Heart left ventricle (tissue), 16 donors: ENCODE results near the gene LPO. TPM values are rescaled to one million over a fixed set of nuclear protein-coding genes. Genes with fewer than 3 reads are reported as not detected.

Experiments
- ATAC-seq, 4 donors: fragments of 200-7000 bp; cut with Tn5 transposase; one replicate each; pipeline ENCODE4 v1.9.1; 2020 to 2022; ENCODE audit warnings: moderate library complexity in 4 of 4, mild to moderate bottlenecking in 3 of 4, moderate number of reproducible peaks in 1 of 4
- DNase-seq, 5 donors: peaks; one replicate each; pipeline ENCODE4 v3.0.0-alpha.2; 2020
- H3K27ac ChIP-seq, 12 donors: fragments of 200-600 bp; sonication (generic) in 4 of 12; one replicate each; pipeline versions ENCODE4 v1.5.0 to v1.8.0; 2016 to 2022; ENCODE audit warnings: mild to moderate bottlenecking in 2 of 12
- H3K27me3 ChIP-seq, 9 donors: fragments of 200-600 bp; sonication (generic) in 2 of 9; one replicate each; pipeline versions ENCODE4 v1.5.1 to v1.8.0; 2016 to 2022; ENCODE audit warnings: mild to moderate bottlenecking in 3 of 9
- H3K36me3 ChIP-seq, 9 donors: fragments of 200-600 bp; sonication (generic) in 2 of 9; one replicate each; pipeline versions ENCODE4 v1.5.0 to v1.8.0; 2018 to 2022; ENCODE audit warnings: mild to moderate bottlenecking in 2 of 9
- H3K4me1 ChIP-seq, 12 donors: fragments of 200-600 bp; sonication (generic) in 4 of 12; one replicate each; pipeline versions ENCODE4 v1.5.0 to v1.8.0; 2016 to 2022; ENCODE audit warnings: mild to moderate bottlenecking in 3 of 12
- H3K4me3 ChIP-seq, 12 donors: fragments of 200-600 bp; sonication (generic) in 4 of 12; one replicate each; pipeline versions ENCODE4 v1.5.0 to v1.8.0; 2017 to 2022; ENCODE audit warnings: mild to moderate bottlenecking in 9 of 12, moderate library complexity in 4 of 12
- H3K9me3 ChIP-seq, 12 donors: fragments of 200-600 bp; sonication (generic) in 4 of 12; one replicate each; pipeline versions ENCODE4 v1.5.0 to v1.8.0; 2016 to 2022; ENCODE audit warnings: mild to moderate bottlenecking in 1 of 12
- POLR2A ChIP-seq, 2 donors: fragments of 450-650 bp; IDR thresholded peaks; one replicate each; pipeline ENCODE4 v1.6.1; 2017; ENCODE audit warnings: antibody characterized with exemption in 2 of 2, mild to moderate bottlenecking in 2 of 2, moderate library complexity in 2 of 2
- WGBS, 4 donors: extraction: QIAGEN DNeasy Blood & Tissue Kit in 2 of 4; methylation state at CpG; one replicate each; pipeline versions ENCODE4 v1.1.5 to v1.1.7; 2013 to 2018; 5-methylcytosine and 5-hydroxymethylcytosine counted together
- intact Hi-C, 10 donors: fragments of 100-400 bp; cut with DNase I; formaldehyde crosslinking; loops; one replicate each; pipeline versions ENCODE4 v1.11.1 to v1.14.2; 2022
- polyA plus RNA-seq, 2 donors: library from polyadenylated mRNA; stranded (reverse); fragments of 200-250 nt; gene quantifications; one replicate each; pipeline ENCODE4 v1.2.3, GENCODE V29; 2013
- total RNA-seq, 9 donors: library from RNA; depleted of rRNA in 2 of 9; stranded (reverse); fragments of >200 nt in 2 of 9; fragmentation: NEBNext Ultra II Directional in 3 of 9; extraction: Animal tissue kit (Norgen Biotek cat#: 25700) in 3 of 9; gene quantifications; one replicate each; pipeline versions ENCODE4 v1.1.0 to v1.2.4, GENCODE V29; 2016 to 2023
- TF ChIP-seq, protein P1 (sequence below), 12 donors: fragments of 200-600 bp; sonication (generic) in 4 of 12; IDR thresholded peaks; one replicate each; pipeline versions ENCODE4 v1.5.0 to v1.8.0; 2018 to 2022; ENCODE audit warnings: antibody characterized with exemption in 12 of 12, mild to moderate bottlenecking in 5 of 12
- donor health status: ischemic (EF 13 %, LVEDD 7.1; RV severe dilation, severe dysfunction).
- donor health status: healthy with polysubstance abuse.
- donor health status: DM: no; HTN: yes; CAD: no.
- donor health status: DM: no; HTN: no; CAD: no.
- donor health status: ischemic (EF 25% LVEDD 6.9; RV normal size, moderate dysfunction).
- donor health status: ischemic (EF 25% LVEDD 5.7; RV mildly dilated, moderate dysfunction).
- donor health status: healthy.
- donor health status: DM: yes; HTN: yes; CAD: no.
- donor health status: ischemic (EF 35%, LVEDD 5.7; RV mildly dilated, moderate dysfunction).
- donor health status: nonischemic (EF 11% LVEDD 7.7; RV severe dilation, severe dysfunction).
- donor health status: DM: yes; HTN: yes; CAD: no.
- donor health status: PGD.
- donor health status: ischemic (EF 29% LVEDD 5.4; RV normal size, mild dysfunction).
- donor health status: nonischemic (EF 23%, LVEDD 6.1; RV moderate dilation, normal function).

LPO gene
- total and polyA plus RNA-seq, 11 donors: not detected

DNA sequence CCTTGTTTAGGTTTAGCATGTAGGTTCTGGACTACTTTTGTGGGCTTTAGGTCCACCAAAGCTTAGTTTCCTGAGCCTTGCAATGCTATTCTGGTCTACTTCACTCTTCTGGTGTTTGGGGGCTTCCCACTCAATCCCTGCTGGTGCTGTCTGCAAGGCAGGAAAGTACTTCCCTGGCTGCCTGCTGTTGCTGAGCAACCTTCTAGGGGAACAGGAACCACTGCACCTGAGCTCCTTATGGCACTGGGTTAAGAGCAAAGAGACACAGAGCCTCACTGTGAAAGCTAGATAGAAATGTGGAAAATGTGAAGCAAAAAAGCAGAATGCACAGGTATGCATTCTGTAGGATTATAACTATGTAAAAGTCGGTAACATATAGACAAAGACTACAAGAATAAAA lies 25.4 kb downstream of the LPO start:
- ATAC-seq: no peak
- no peaks in the 10 kb centered on the region for H3K9me3 ChIP-seq
- no peak for DNase-seq
- H3K4me1 ChIP-seq: no peaks in the 10 kb centered on the region
- H3K4me3 ChIP-seq: no peak overlapping the region
- no peak for TF ChIP-seq POLR2A (IDR thresholded peaks at IDR 0.05)
- TF ChIP-seq, protein P1, sequence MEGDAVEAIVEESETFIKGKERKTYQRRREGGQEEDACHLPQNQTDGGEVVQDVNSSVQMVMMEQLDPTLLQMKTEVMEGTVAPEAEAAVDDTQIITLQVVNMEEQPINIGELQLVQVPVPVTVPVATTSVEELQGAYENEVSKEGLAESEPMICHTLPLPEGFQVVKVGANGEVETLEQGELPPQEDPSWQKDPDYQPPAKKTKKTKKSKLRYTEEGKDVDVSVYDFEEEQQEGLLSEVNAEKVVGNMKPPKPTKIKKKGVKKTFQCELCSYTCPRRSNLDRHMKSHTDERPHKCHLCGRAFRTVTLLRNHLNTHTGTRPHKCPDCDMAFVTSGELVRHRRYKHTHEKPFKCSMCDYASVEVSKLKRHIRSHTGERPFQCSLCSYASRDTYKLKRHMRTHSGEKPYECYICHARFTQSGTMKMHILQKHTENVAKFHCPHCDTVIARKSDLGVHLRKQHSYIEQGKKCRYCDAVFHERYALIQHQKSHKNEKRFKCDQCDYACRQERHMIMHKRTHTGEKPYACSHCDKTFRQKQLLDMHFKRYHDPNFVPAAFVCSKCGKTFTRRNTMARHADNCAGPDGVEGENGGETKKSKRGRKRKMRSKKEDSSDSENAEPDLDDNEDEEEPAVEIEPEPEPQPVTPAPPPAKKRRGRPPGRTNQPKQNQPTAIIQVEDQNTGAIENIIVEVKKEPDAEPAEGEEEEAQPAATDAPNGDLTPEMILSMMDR (IDR thresholded peaks at IDR 0.05): no peak
- intact Hi-C loops: no loop called here
- WGBS, 4 donors: 75 to 83% (median 77%) methylated on average over 1 of the region's 1 CpG
- no peak overlapping the region for H3K27ac ChIP-seq
- peaks cover 0 to 84% (median 17%) of the 10 kb centered on the region in 9 donors for H3K27me3 ChIP-seq
- H3K36me3 ChIP-seq: no peaks in the 10 kb centered on the region

- Histone ChIP-seq H3K9me3 (no peaks in the 10 kb centered on the region), H3K27me3 (peaks cover 0 to 83% (median 19%) of the 10 kb centered on the region in 9 donors), H3K4me3 (no peak overlapping the region), H3K27ac (no peak overlapping the region), H3K36me3 (no peaks in the 10 kb centered on the region), H3K4me1 (no peaks in the 10 kb centered on the region)
- intact Hi-C loops: no loop called here
- DNase-seq: no peak
- ATAC-seq: no peak
- WGBS, 4 donors: 76 to 81% (median 80%) methylated on average over 6 of the region's 6 CpGs
- TF ChIP-seq, protein P1 (IDR thresholded peaks at IDR 0.05): no peak
- no peak for TF ChIP-seq POLR2A (IDR thresholded peaks at IDR 0.05)
These were observed 26.2 kb downstream of the LPO start for GRCh38 chr17:58264407-58265103.

- TF ChIP-seq, protein P1 (IDR thresholded peaks at IDR 0.05): no peak
- no peak for TF ChIP-seq POLR2A (IDR thresholded peaks at IDR 0.05)
- 79 to 80% (median 79%) methylated on average over 4 of the region's 4 CpGs for WGBS, 4 donors
- DNase-seq (no peak), ATAC-seq (no peak)
- intact Hi-C loops: no loop called here
- H3K36me3 ChIP-seq: no peaks in the 10 kb centered on the region
- no peak overlapping the region for H3K4me3 ChIP-seq
- no peaks in the 10 kb centered on the region for H3K4me1 ChIP-seq
- no peak overlapping the region for H3K27ac ChIP-seq
- H3K9me3 ChIP-seq: no peaks in the 10 kb centered on the region
- peaks cover 0 to 76% (median 19%) of the 10 kb centered on the region in 9 donors for H3K27me3 ChIP-seq
These were observed 26.9 kb downstream of the LPO start for GRCh38 chr17:58265271-58265670.

- H3K9me3 ChIP-seq: no peaks in the 10 kb centered on the region
- TF ChIP-seq, protein P1 (IDR thresholded peaks at IDR 0.05): no peak
- no peak for TF ChIP-seq POLR2A (IDR thresholded peaks at IDR 0.05)
- no peaks in the 10 kb centered on the region for H3K4me1 ChIP-seq
- 91 to 95% (median 92%) methylated on average over 7 of the region's 7 CpGs for WGBS, 4 donors
- H3K27me3 ChIP-seq: peaks cover 0 to 67% (median 19%) of the 10 kb centered on the region in 9 donors
- no peak overlapping the region for H3K4me3 ChIP-seq
- ATAC-seq (no peak), DNase-seq (peak in 1 of 5 donors; percentile 4)
- no peak overlapping the region for H3K27ac ChIP-seq
- H3K36me3 ChIP-seq: no peaks in the 10 kb centered on the region
- intact Hi-C loops: no loop called here
These were observed 27.8 kb downstream of the LPO start for GRCh38 chr17:58265902-58266875.
